Hematopoietic multipotent progenitor cell treated with erythropoietin and hydrocortisone succinate and interleukin-3 and kit ligand, for 6 days (in vitro differentiated cells): Measurements from ENCODE around the gene THEMIS2.
A peak's percentile ranks its signal among the peaks of the same experiment; 100 is the strongest.
"Not testable (repeated sequence)": the region's sequence is repeated elsewhere in the genome, so short reads cannot be mapped to it uniquely, and the experiment has no call there.

Experiments used
- DNase-seq: peaks from one replicate; pipeline ENCODE4 v3.0.0-alpha.2; 2015

THEMIS2 gene

DNA sequence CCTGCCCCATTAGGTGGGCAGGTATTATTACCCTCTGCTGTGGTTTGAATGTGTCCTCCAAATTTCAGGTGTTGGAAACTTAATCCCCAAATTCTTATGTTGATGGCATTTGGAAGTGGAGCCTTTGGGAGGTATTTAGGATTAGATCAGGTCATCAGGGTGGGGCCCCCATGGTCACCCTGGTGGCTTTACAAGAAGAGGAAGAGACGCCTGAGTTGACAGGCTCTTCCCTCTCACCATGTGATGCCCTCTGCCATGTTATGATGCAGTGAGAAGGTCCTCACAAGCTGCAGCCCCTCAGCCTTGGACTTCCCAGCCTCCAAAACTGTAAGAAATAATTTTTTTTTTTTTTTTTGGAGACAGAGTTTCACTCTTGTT is 8.8 kb upstream of the THEMIS2 start:
- peak; percentile 51 for DNase-seq

DNA sequence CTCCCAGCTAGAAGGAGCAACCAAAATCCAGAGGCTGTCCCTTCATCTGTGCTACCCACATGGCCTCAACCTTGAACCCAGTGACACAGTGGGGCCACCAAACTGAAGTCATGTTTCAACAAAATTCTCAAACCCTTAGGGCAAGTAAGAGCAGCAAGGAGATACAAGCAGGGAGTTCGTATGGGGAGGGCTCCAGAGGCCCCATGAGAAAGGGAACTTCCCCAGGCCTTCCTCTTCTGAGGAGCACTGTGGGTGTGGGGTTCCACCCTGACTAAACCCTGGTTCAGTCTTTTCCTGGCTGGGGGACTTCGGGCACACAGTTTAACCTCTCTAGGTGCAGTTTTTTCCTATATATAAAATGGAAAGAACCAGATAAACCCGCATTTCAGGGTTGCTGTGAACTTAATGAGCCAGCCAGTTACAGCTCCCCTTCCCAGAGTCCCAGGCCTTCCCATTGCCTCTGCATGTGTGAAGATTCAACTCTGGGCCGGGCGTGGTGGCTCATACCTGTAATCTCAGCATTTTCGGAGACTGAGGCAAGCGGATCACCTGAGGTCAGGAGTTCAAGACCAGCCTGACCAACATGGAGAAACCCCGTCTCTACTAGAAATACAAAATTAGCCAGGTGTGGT is 8.0 kb upstream of the THEMIS2 start:
- peak; percentile 48 for DNase-seq

DNA sequence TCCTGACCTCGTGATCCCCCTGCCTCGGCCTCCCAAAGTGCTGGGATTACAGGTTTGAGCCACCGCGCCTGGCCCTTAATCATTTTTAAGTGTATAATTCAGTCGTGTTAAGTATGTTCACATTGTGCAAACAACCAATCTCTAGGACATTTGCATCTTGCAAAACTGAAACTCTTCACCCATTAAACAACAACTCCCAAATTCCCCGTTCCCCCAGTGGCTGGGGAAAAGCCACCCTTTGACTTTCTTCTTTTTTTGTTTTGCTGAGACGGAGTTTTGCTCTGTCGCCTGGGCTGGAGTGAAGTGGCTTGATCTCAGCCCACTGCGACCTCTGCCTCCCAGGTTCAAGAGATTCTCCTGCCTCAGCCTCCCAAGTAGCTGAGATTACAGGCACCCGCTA is 6.5 kb upstream of the THEMIS2 start:
- no peak for DNase-seq

DNA sequence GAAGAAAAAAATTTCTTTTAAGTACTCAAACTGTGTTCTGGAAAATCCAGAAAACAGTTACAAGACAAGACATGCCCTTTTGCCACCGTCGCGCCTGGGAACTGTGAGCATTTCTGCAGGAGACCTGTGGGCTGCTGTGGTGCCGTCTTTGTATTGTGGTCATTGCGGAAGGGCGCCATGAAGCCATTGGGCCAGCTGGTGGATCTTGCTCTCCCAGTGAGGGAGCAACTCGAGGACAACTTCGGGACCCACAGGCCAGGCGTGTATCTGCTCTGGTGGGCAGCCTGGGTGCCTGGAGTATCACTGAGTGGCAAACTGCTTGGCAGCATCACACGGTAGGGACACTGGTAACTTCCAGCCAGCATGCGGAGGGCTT is 3.8 kb upstream of the THEMIS2 start:
- DNase-seq: peak; percentile 35

DNA sequence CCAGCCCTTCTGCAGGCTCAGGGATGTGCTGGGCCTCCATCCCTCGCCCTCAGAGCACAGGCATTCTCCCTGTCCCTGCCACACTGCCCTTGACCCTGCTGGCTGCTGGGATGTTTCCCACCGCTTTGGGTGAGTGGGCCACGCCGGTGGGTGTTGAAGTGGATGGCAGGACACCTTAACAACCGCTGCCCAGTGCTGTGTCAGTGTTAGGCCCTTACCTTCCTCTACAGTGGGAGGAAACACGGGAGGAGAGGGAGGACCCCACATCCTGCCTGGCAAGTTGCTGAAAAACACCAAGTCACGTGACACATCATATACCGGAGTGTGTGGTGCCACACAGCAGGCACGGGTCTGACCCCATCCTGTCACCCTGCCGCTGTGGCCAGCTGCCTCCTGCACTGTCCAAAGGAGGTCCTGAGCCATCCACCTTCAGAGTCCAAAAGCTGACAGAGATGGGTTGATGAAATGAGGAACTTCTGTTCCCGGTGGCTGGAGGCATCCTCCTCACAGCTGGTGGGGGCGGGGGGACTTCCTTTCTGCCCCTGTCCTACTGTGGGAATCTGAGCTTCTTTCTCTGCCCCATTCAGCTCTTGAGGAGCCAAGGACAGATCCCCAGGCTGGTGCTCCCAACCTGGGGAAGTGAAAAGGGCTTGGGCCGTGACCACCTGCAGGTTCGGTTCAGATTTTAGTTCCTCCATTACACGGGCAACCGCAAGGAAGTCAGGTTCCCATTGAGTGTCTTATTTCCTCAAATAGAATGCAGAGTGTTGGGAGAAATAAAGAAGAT is 3.2 kb upstream of the THEMIS2 start:
- DNase-seq: peak; percentile 83

DNA sequence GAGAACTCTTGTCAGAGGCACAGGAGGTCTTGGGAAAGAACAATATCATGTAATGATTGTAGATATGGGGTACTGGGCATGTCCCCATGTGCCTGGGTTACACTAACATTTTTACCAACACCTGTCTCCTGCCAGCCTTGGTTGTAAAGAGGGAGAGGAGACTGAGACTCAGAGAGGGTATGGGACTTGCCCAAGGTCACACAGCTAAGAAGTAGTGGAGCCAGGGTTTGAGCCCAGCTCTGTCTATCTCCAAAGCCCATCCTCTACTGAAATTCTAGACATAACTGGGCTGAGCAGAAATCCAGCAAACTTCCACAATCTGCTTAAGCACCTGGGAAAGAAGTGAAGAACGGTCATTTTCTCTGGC is 2.6 kb upstream of the THEMIS2 start:
- DNase-seq: peak; percentile 35

DNA sequence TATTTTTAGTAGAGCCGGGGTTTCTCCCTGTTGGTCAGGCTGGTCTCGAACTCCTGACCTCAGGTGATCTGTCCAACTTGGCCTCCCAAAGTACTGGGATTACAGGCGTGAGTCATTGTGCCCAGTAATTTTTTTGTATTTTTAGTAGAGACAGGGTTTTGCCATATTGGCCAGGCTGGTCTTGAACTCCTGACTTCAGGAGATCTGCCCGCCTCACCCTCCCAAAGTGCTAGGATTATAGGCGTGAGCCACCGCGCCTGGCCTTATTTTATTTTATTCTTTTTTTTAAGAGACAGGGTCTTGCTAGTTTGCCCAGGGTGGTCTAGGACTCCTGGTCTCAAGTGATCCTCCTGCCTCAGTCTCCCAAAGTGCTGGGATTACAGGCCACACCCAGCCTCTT is 1.3 kb upstream of the THEMIS2 start:
- DNase-seq: not testable (repeated sequence)

DNA sequence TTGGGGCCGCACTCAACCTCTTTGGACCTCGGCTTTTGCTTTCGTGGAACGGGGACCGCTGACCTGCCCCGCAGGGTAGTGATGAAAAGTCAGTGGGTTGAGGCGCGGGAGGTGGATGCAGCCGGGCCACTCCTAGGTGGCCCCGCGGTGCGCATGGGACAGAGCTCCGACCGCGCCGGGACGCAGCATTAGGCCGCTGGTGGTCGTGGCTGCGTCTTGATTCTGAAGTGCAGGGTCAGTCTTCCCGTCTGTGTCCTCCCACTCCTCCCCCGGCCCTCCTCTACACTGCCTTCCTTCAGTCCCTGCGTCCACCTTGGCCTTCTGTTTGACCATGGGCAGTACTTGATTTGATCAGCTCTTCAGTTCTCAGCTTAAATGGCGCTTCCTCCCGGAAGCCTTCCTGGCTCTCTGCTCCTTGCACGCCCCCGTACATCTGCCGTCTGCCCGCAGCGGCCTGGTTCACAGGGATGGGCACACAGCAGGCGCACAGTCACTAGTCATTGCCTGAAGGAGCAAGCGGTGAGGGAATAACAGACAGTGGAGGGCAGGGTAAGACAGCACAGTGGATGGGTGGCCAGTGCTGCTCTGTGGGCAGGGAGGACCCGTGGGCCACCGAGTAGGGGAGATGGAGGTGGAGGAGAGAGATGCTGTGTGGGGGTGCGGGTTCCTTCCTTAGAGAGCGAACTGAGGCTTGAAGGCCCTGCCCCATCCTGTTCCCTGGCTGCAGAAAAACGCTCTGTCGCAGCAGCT is 633 bp downstream of the THEMIS2 start:
- DNase-seq: peak; percentile 62

DNA sequence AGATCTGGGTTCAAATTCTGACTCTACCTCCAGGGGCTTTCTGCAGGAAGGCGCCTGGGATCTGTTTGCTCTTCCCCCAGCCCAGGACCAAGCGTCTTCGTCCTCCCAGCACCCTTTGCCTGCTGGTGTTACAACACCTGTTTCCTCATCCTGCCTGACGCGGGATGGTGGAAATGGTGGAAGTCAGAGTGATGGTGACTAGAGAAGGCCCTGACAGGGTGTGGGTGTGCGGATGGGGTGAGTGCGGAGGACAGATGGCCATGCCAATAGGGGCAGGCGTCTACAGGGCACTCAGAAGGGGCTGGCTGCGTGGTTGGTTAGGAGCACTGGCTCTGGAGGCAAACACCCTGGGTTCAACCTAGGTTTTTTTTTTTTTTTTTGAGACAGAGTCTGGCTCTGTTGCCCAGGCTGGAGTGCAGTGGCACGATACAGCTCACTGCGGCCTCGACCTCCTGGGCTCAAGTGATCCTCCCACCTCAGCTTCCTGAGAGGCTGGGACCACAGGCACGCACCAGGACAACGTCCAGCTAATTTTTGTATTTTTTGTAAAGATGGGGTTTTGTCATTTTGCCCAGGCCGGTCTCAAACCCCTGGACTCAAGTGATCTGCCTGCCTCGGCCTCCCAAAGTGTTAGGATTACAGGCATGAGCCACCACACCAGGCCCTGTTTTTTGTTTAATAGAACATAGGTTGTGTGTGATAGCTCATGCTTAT is 1.5 kb downstream of the THEMIS2 start:
- DNase-seq: peak; percentile 39

DNA sequence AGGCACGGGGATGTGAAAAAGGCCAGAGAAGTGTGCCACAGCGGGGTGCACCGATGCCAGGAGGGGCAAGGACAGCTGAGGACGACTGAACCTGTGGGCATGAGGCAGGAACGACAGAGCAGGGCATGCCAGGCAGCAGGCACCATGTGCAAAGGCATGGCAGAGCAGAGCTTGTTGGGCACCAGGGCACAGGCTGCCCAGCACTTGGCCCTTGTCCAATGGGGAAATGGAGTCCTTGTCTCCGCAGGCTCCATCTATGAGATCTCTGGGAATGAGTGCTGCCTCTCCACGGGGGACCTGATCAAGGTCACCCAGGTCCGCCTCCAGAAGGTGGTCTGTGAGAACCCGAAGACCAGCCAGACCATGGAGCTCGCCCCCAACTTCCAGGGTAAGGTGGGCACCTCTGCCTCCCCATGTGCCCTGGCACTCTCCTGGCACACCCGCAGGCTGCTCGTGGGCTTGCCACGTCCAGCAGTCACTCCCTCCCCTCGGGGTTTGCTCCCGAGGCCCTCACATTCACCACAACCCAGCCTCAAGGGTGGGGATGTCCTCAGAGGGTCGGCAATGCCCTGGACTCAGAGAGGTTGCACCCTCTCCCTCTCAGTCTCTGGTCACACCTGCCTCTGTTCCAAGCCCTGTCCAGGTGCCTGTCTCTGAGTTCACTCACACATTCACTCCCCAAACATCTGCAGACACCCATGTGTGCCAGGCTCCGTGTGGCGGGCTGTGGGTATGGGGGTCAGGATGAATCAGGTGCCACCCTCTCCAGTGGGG is 4.2 kb downstream of the THEMIS2 start:
- DNase-seq: no peak

DNA sequence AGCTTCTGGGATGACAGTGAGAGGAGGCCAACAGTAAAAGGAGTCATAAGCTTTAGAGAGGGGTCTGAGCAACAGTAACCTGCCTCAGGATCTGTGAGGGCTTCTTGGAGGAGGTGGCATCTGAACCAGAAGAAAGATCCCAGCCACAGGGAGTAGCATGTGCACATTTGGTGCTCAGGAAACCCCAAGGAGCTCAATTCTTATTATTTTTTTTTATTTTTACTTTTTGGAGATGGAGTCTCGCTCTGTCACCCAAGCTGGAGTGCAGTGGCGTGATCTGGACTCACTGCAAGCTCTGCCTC is 4.7 kb downstream of the THEMIS2 start:
- no peak for DNase-seq

DNA sequence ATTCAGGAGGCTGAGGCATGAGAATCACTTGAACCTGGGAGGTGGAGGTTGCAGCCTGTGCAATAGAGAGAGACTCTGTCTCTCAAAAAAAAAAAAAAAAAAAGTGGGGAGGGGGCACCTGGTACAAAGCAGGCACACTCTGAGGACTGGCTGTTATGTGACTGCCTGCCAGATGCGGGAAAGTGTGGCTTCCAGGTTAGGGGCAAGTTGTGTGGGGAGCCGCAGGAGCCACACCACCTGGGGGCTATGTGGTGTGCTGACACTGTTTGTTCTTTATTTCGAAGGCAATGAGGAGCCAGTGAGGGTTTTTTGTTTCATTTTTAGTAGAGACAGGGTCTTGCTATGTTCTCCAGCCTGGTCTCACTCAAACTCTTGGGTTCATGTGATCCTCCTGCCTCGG is 5.7 kb downstream of the THEMIS2 start:
- DNase-seq: no peak

DNA sequence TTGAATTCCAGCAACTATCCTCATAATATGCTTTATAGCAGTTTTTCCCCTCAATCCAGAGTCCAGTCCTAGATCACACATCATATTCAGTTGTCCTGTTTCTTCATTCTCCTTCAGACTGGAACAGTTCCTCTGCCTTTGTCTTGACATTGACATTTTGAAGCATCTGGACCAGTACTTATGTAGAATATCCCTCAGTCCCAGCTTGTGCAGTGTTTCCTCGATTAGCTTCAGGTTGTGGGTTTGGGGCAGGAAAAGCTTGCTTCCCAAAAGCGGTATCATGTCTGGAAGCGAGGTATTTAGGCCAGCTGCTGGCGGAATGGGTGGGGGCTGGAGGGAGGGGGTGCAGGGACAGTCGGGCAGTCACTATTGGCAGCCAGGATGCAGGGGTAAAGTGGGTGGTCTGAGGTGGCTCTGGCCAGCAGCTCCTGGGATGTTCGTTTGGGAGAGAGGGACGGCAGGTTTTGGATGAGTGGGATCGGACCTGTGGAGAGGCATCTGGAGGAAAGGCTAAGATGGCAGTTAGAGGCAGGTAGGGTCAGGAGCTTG is 6.5 kb downstream of the THEMIS2 start:
- no peak for DNase-seq

DNA sequence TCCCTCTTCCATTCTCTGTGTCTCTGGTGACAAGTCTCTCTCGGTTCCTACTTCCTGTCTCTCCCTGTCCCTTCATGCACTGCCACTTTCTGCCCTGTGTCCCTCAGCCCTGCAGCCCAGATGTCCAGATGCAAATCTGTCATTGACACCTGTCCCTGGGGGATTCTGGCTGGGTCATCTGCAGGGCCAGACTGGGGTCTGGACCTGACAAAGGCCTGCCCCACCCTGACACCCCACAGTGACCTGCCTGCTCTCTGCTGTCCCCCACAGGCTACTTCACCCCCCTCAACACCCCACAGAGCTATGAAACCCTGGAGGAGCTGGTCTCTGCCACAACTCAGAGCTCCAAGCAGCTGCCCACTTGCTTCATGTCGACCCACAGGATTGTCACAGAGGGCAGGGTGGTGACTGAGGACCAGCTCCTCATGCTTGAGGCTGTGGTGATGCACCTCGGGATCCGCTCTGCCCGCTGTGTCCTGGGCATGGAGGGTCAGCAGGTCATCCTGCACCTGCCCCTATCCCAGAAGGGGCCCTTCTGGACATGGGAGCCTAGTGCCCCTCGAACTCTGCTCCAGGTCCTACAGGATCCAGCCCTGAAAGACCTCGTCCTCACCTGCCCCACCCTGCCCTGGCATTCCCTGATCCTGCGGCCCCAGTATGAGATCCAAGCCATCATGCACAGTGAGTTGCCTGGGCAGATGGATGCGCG is 7.2 kb downstream of the THEMIS2 start:
- DNase-seq: no peak

DNA sequence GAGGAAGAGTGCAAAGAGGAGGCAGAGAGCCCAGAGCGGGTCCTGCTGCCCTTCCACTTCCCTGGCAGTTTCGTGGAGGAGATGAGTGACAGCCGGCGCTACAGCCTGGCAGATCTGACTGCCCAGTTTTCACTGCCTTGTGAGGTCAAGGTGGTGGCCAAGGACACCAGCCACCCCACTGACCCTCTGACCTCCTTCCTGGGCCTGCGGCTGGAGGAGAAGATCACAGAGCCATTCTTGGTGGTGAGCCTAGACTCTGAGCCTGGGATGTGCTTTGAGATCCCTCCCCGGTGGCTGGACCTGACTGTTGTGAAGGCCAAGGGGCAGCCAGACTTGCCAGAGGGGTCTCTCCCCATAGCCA is 10.2 kb downstream of the THEMIS2 start:
- no peak for DNase-seq

DNA sequence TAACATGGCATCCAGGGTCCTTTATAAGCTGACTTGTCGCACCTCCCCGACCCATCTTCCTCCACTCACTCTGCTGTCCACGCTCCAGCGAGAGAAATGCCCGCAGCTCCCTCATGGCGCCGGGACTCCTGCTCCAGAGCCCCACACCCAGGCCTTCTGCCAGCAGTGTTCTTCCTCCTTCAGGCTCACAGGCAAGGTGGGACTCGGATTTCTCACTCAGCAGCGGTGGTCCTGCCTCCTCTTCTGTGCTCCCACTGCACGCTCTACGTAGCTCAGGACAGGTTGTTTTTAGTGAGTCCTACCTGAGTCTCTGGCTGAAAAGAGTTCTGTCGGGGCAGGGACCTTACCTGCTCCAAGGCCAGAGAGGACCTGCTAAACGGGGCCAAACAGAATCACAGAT is 11.2 kb downstream of the THEMIS2 start:
- DNase-seq: no peak

DNA sequence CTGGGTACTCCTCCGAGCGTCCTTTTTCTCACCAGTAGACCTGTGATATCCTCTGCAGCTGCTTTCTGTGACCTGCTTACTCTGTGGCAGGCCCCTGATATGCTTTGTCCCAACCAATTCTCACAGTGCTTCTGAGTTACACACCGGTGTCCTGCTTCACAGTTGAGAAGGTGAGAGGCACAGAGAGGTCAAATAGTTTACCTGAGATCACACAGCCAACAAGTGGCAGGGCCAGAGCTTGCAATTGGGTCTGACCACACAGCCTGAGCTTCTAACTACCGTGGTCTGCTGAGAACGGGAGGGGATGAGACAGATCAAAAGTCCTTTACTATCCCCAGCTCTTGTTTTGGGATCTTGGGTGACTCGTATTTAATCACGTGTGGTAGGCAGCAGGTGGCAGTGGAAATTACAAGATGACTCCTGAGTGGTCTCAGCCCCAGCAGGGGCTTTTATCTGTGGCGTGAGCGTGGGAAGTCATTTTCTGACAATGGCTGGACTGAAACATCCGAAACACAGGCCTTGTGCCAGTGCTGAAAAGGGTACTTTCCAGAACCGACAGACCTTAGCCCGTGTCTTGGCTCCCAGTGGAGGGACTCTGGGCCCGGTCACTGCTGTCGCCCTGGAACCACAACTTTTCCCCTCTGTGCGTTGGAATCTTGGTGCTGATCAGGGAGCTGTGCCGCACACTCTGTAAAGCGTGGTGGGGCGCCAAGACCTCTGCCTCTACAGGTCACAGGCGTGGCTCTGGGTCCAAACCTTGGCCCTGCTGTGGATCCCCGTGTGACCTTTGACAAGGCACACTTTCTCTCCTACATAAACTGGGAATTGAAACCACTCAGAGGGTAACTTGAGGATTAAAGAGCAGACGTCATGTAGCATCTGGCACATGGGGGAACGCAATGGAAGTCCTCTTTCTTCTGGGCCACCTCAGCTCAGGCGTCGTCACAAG is 11.9 kb downstream of the THEMIS2 start:
- no peak for DNase-seq

DNA sequence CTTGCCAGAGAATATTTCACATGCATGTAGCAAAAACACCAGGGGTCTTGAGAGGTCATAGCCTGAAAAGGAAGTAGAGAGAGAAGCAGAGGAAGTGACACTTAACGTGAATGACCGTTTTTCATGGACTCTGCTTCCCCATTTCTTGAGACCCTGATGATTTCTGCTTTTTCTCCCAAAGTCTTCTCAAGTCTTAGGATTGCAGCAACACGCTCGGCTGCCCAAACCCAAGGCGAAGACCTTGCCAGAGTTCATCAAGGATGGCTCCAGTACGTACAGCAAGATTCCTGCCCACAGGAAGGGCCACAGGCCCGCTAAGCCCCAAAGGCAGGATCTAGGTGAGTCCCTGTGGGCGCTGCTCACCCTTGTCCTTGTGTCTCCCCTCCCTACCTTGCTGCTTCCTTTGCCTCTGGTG is 12.8 kb downstream of the THEMIS2 start:
- DNase-seq: peak; percentile 52

DNA sequence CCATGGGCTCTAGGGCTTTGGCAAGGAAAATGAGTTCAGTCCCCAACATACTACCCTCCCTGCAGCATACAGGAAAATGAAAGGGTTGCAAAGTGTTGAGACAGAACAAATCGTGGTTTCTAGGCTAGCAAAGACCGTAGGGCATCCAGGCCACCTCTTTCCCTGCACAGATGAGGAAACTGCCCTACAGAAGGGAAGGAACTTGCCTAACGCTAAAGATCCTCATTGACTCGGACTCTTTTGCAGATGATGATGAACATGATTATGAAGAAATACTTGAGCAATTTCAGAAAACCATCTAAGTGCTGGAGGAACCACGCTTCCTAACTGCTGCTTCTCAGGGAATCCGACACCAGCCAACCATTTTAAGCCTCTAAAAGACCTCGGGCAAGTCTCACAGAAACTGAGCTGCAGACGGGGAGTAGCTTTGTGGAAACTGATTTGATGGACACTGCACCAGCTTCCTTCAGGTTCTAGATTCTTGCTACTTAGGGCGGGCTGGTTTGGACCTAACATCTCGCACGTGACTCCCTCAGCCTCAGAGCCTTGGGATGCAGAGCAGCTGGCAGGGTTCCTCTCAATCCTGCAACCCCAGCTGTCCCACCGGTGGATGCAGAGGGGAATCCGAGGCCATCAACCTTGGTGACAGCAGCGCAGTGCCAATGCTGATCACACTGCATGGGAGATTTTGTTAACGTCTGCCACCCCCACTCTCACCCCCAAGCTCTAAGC is 13.4 kb downstream of the THEMIS2 start:
- peak; percentile 78 for DNase-seq

DNA sequence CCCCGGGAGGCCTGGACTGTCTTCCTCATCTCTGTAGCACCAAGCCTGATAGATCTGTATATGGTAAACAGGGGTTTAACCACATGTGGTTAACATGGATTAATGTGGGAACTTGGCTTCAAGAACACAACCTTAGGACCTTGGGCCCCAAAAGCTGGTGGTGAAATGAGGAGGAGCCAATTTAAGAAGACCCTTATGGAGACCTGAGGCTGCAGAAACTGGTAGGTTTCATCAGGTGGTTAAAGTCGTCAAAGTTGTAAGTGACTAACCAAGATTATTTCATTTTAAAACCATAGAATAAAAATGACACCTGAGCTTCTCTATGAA is 14.0 kb downstream of the THEMIS2 start:
- no peak for DNase-seq
